ENCODE results near the gene NGEF. TPM values are rescaled to one million over a fixed set of nuclear protein-coding genes. Genes with fewer than 3 reads are reported as not detected.
"Not testable (repeated sequence)": the region's sequence is repeated elsewhere in the genome, so short reads cannot be mapped to it uniquely, and the experiment has no call there.

NGEF gene
- total RNA-seq, 1 donor from 2014 or later: 4.3 TPM

GRCh38 chr2:232911712-232912277 is 101.3 kb downstream of the NGEF start:
- TF ChIP-seq EZH2 (IDR thresholded peaks at IDR 0.05) (no peak), EZH2phosphoT487 (IDR thresholded peaks at IDR 0.05) (no peak)
- TF ChIP-seq, protein P1, sequence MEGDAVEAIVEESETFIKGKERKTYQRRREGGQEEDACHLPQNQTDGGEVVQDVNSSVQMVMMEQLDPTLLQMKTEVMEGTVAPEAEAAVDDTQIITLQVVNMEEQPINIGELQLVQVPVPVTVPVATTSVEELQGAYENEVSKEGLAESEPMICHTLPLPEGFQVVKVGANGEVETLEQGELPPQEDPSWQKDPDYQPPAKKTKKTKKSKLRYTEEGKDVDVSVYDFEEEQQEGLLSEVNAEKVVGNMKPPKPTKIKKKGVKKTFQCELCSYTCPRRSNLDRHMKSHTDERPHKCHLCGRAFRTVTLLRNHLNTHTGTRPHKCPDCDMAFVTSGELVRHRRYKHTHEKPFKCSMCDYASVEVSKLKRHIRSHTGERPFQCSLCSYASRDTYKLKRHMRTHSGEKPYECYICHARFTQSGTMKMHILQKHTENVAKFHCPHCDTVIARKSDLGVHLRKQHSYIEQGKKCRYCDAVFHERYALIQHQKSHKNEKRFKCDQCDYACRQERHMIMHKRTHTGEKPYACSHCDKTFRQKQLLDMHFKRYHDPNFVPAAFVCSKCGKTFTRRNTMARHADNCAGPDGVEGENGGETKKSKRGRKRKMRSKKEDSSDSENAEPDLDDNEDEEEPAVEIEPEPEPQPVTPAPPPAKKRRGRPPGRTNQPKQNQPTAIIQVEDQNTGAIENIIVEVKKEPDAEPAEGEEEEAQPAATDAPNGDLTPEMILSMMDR (IDR thresholded peaks at IDR 0.05): no peak
- Histone ChIP-seq H3K4me3 (no peak overlapping the region), H3K79me2 (ENCODE audit: low read depth) (no peaks in the 10 kb centered on the region), H2AFZ (replicated peaks) (no peak overlapping the region), H3K27ac (no peak overlapping the region), H3K9ac (no peak overlapping the region), H4K20me1 (ENCODE audit: low read depth) (peaks cover 5% of the 10 kb centered on the region), H3K4me1 (peaks cover 8% of the 10 kb centered on the region), H3K36me3 (no peaks in the 10 kb centered on the region), H3F3A (ENCODE audit: low read depth) (peaks cover 11% of the 10 kb centered on the region), H3K9me3 (ENCODE audit: low read depth) (no peaks in the 10 kb centered on the region), H3K27me3 (peaks cover 8% of the 10 kb centered on the region), H3K4me2 (no peak overlapping the region)
- Mint-ChIP-seq H3K27me3 (ENCODE audit: insufficient read depth, low read depth) (peaks cover 17% of the 10 kb centered on the region), H3K4me1 (peaks cover 7% of the 10 kb centered on the region), H3K36me3 (peaks cover 11% of the 10 kb centered on the region), H3K9me3 (peaks cover 27% of the 10 kb centered on the region), H3K27ac (no peak overlapping the region), H3K4me3 (no peak overlapping the region)
- no peak for DNase-seq (ENCODE audit: low spot score)

DNA sequence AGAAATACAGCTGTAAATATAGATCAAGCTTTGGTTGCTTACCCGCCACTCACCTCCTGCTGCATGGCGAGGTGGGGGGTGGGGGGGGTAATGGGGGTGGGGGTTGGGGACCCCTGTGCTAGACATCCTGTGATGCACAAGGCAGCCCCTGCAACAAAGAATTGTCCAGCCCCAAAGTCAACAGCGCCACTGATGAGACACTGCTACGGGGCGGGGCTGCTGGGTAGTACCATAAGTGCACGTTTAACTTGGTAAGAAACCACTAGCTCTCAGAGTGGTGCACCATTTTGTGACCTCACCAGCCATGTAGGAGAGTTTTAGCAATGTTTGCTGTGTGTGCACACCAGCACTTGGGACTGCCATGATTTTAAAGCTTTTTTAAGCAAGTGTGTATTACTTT is 102.7 kb downstream of the NGEF start:
- Histone ChIP-seq H3K27ac (no peak overlapping the region), H3K79me2 (ENCODE audit: low read depth) (no peaks in the 10 kb centered on the region), H3K9me3 (ENCODE audit: low read depth) (no peaks in the 10 kb centered on the region), H3K4me3 (no peak overlapping the region), H3F3A (ENCODE audit: low read depth) (peaks cover 11% of the 10 kb centered on the region), H3K4me1 (peaks cover 8% of the 10 kb centered on the region), H3K27me3 (no peaks in the 10 kb centered on the region), H2AFZ (replicated peaks) (no peak overlapping the region), H4K20me1 (ENCODE audit: low read depth) (peaks cover 5% of the 10 kb centered on the region), H3K36me3 (no peaks in the 10 kb centered on the region), H3K9ac (no peak overlapping the region), H3K4me2 (no peak overlapping the region)
- no peak for DNase-seq (ENCODE audit: low spot score)
- peaks cover 27% of the 10 kb centered on the region for H3K9me3 Mint-ChIP-seq
- H3K36me3 Mint-ChIP-seq: peaks cover 10% of the 10 kb centered on the region
- peaks cover 15% of the 10 kb centered on the region for H3K27me3 Mint-ChIP-seq (ENCODE audit: insufficient read depth, low read depth)
- H3K4me1 Mint-ChIP-seq: peaks cover 7% of the 10 kb centered on the region
- TF ChIP-seq, protein P1 (IDR thresholded peaks at IDR 0.05): no peak
- TF ChIP-seq EZH2phosphoT487 (IDR thresholded peaks at IDR 0.05): no peak
- TF ChIP-seq EZH2 (IDR thresholded peaks at IDR 0.05): no peak
- H3K4me3 Mint-ChIP-seq: no peak overlapping the region
- no peak overlapping the region for H3K27ac Mint-ChIP-seq

DNA sequence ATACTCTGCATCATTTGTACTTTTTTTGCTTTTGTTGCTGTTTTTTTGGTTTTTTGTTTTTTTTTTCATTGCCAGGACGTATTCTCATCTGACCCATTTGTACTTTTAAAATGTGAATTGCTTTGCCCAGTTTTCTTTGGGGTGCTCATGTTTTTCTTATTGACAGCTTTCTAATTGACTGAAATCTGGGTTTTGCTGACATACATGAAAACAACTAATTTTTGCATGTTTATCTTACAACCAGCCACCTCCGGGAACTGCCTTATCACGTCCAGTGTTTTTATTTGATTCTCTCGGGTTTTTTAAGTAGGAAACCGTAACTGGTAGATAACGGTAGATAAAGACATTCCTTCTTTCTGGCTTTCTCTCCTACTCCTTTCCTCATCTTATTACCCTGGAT is 104.4 kb downstream of the NGEF start:
- Mint-ChIP-seq H3K4me3 (no peak overlapping the region), H3K4me1 (peaks cover 7% of the 10 kb centered on the region), H3K27me3 (ENCODE audit: insufficient read depth, low read depth) (peaks cover 15% of the 10 kb centered on the region), H3K9me3 (peaks cover 29% of the 10 kb centered on the region), H3K27ac (no peak overlapping the region), H3K36me3 (peaks cover 10% of the 10 kb centered on the region)
- peaks cover 6% of the 10 kb centered on the region for H3K27me3 ChIP-seq
- H3K4me1 ChIP-seq: peaks cover 8% of the 10 kb centered on the region
- TF ChIP-seq, protein P1 (IDR thresholded peaks at IDR 0.05): no peak
- TF ChIP-seq EZH2phosphoT487 (IDR thresholded peaks at IDR 0.05) (no peak), EZH2 (IDR thresholded peaks at IDR 0.05) (no peak)
- no peak overlapping the region for H3K4me2 ChIP-seq
- no peaks in the 10 kb centered on the region for H3K79me2 ChIP-seq (ENCODE audit: low read depth)
- H4K20me1 ChIP-seq (ENCODE audit: low read depth): peaks cover 5% of the 10 kb centered on the region
- H3K36me3 ChIP-seq: no peaks in the 10 kb centered on the region
- H3K27ac ChIP-seq: no peak overlapping the region
- H3K9me3 ChIP-seq (ENCODE audit: low read depth): no peaks in the 10 kb centered on the region
- DNase-seq (ENCODE audit: low spot score): no peak
- H2AFZ ChIP-seq (replicated peaks): no peak overlapping the region
- no peak overlapping the region for H3K9ac ChIP-seq
- H3F3A ChIP-seq (ENCODE audit: low read depth): peaks cover 11% of the 10 kb centered on the region
- H3K4me3 ChIP-seq: no peak overlapping the region

- H3K4me3 ChIP-seq; H3K4me1 Mint-ChIP-seq; H3K27ac ChIP-seq; DNase-seq (ENCODE audit: low spot score); H3K9me3 ChIP-seq (ENCODE audit: low read depth); H3K27ac Mint-ChIP-seq; H3K4me3 Mint-ChIP-seq; H3K36me3 ChIP-seq; H3K79me2 ChIP-seq (ENCODE audit: low read depth); H2AFZ ChIP-seq (replicated peaks); H4K20me1 ChIP-seq (ENCODE audit: low read depth); H3K4me1 ChIP-seq; H3K9ac ChIP-seq: not testable (repeated sequence)
- peak overlapping the region; percentile 67 for H3K4me2 ChIP-seq
- Mint-ChIP-seq H3K27me3 (ENCODE audit: insufficient read depth, low read depth) (peaks cover 18% of the 10 kb centered on the region), H3K9me3 (peaks cover 29% of the 10 kb centered on the region), H3K36me3 (peaks cover 10% of the 10 kb centered on the region)
- peaks cover 16% of the 10 kb centered on the region for H3K27me3 ChIP-seq
- peaks cover 11% of the 10 kb centered on the region for H3F3A ChIP-seq (ENCODE audit: low read depth)
These were observed 105.4 kb downstream of the NGEF start for GRCh38 chr2:232907718-232908085.

- H3K9me3 Mint-ChIP-seq: peaks cover 29% of the 10 kb centered on the region
- peaks cover 11% of the 10 kb centered on the region for H3K4me1 Mint-ChIP-seq
- not testable (repeated sequence) for H2AFZ ChIP-seq (replicated peaks)
These were observed 106.0 kb downstream of the NGEF start for GRCh38 chr2:232906867-232907717.

More at GRCh38 chr2:232906867-232907717, 106.0 kb downstream of the NGEF start:
- H3K79me2 ChIP-seq (ENCODE audit: low read depth); H3K9me3 ChIP-seq (ENCODE audit: low read depth); H3K4me1 ChIP-seq; H4K20me1 ChIP-seq (ENCODE audit: low read depth); H3K4me3 ChIP-seq; H3K9ac ChIP-seq; H3K36me3 ChIP-seq: not testable (repeated sequence)
- peak overlapping the region; percentile 67 for H3K4me2 ChIP-seq
- Mint-ChIP-seq H3K27ac (peak overlapping the region; percentile 42), H3K27me3 (ENCODE audit: insufficient read depth, low read depth) (peaks cover 19% of the 10 kb centered on the region), H3K4me3 (peak overlapping the region; percentile 32), H3K36me3 (peaks cover 10% of the 10 kb centered on the region)
- DNase-seq (ENCODE audit: low spot score): peak; percentile 72
- H3K27ac ChIP-seq: peak overlapping the region; percentile 11
- H3K27me3 ChIP-seq: peaks cover 22% of the 10 kb centered on the region
- peaks cover 11% of the 10 kb centered on the region for H3F3A ChIP-seq (ENCODE audit: low read depth)

Measured in neural progenitor cell (in vitro differentiated cells).